IPS-NIHi7 (cell line): ENCODE measurements around the gene AMT.

Experiments used
- DNase-seq: peaks from one replicate; pipeline ENCODE4 v3.0.0; 2012; ENCODE audit warnings: mixed read lengths; ENCODE audit errors: extremely low spot score

Gene AMT

GRCh38 chr3:49389297-49389696, 33.0 kb downstream of the AMT start:
- DNase-seq: no peak

- no peak for DNase-seq
These were observed 33.9 kb downstream of the AMT start for GRCh38 chr3:49388289-49388820.

- no peak for DNase-seq
These were observed 34.6 kb downstream of the AMT start for GRCh38 chr3:49387721-49388120.

- DNase-seq: no peak
These were observed 36.1 kb downstream of the AMT start for GRCh38 chr3:49386056-49386756.

GRCh38 chr3:49385617-49386016, 36.7 kb downstream of the AMT start:
- no peak for DNase-seq

GRCh38 chr3:49383387-49383786, 38.9 kb downstream of the AMT start:
- DNase-seq: no peak

GRCh38 chr3:49378249-49378895, 43.9 kb downstream of the AMT start:
- DNase-seq: no peak

- no peak for DNase-seq
These were observed 44.8 kb downstream of the AMT start for GRCh38 chr3:49377483-49377882.

GRCh38 chr3:49371946-49372345, 50.3 kb downstream of the AMT start:
- DNase-seq: no peak

- DNase-seq: no peak
These were observed 51.5 kb downstream of the AMT start for GRCh38 chr3:49370585-49371290.
